Neutrophil (primary cell): Measurements from ENCODE around the gene EYS.

ENCODE experiments used
- H3K27ac ChIP-seq: fragments of 200-600 bp; sonication (generic); 2 replicates; pipeline ENCODE4 v1.5.1; 2016; ENCODE audit warnings: mild to moderate bottlenecking, moderate library complexity
- H3K27me3 ChIP-seq: fragments of 200-600 bp; sonication (generic); 2 replicates; pipeline ENCODE4 v1.6.0; 2016; ENCODE audit warnings: mild to moderate bottlenecking
- H3K36me3 ChIP-seq: fragments of 200-600 bp; sonication (generic); 2 replicates; pipeline ENCODE4 v1.5.1; 2017
- H3K4me1 ChIP-seq, 2 experiments: fragments of 200-600 bp in 1 of 2; sonication (generic) in 1 of 2; 1 replicate in 1 of 2; 2 replicates in 1 of 2; pipeline versions ENCODE4 v1.5.1 to v1.6.1; 2013 to 2016; ENCODE audit warnings: low read depth in 1 of 2, low read length in 1 of 2, mild to moderate bottlenecking in 1 of 2, moderate library complexity in 1 of 2; ENCODE audit not compliant: control insufficient read depth in 1 of 2, insufficient read depth in 1 of 2
- H3K4me3 ChIP-seq, 2 experiments: fragments of 200-600 bp in 1 of 2; sonication (generic) in 1 of 2; 1 replicate in 1 of 2; 2 replicates in 1 of 2; pipeline ENCODE4 v1.5.1; 2013 to 2016; ENCODE audit warnings: low read depth in 1 of 2, low read length in 1 of 2, mild to moderate bottlenecking in 1 of 2, moderate library complexity in 1 of 2
- H3K9me3 ChIP-seq: fragments of 200-600 bp; sonication (generic); 2 replicates; pipeline ENCODE4 v1.5.1; 2016
- CTCF ChIP-seq: fragments of 200-600 bp; sonication (generic); IDR thresholded peaks from 2 replicates; pipeline ENCODE4 v1.5.1; 2016; ENCODE audit warnings: antibody characterized with exemption

EYS gene

GRCh38 chr6:65700561-65700960 lies 6.5 kb downstream of the EYS start:
- H3K27me3 ChIP-seq, result no peaks in the 10 kb centered on the region
- no peak overlapping the region for H3K4me3 ChIP-seq
- H3K9me3 ChIP-seq, result no peaks in the 10 kb centered on the region
- peaks cover 3 to 5% of the 10 kb centered on the region in 2 experiments for H3K4me1 ChIP-seq
- H3K27ac ChIP-seq, result no peak overlapping the region
- no peaks in the 10 kb centered on the region for H3K36me3 ChIP-seq
- TF ChIP-seq CTCF, result no peak

DNA sequence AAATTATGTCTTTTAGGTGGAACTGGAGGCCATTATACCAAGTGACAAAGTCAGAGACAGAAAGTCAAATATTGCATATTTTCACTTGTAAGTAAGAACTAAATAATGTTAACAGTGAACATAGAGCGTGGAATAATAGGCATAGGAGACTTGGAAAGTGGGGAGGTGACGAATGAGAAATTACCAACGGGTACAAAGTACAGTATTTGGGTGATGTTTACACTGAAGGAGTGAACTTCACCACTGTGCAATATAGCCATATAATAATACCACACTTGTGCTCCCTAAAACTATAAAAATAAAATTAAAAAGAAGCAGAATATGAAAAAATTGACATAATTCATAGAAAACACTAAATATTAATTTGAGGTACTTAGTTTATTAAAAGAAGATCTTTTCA lies 14.9 kb downstream of the EYS start:
- no peaks in the 10 kb centered on the region for H3K9me3 ChIP-seq
- H3K4me3 ChIP-seq, result no peak overlapping the region
- H3K27me3 ChIP-seq, result no peaks in the 10 kb centered on the region
- TF ChIP-seq CTCF, result no peak
- no peak overlapping the region for H3K27ac ChIP-seq
- H3K4me1 ChIP-seq, result no peaks in the 10 kb centered on the region
- H3K36me3 ChIP-seq, result no peaks in the 10 kb centered on the region

DNA sequence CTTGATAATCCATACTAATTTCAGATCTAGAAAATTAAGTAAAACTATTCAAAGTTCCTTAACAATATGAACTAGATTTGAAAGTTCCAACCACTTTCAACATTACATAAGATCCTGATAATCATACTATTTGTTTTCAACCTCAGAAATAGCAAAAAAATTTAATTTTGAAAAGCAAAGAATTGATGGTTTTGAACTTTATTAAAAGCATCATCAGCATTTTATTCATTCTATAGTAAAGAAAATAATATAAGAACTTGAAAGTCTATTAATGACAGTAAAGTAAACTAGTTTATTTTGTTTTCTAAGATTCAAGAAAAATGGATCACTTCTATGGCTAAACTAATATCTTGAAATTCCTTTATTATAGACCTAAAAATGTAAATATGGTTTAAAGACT lies 26.8 kb downstream of the EYS start:
- TF ChIP-seq CTCF, result no peak
- H3K27me3 ChIP-seq, result no peaks in the 10 kb centered on the region
- no peaks in the 10 kb centered on the region for H3K9me3 ChIP-seq

GRCh38 chr6:65671922-65672321 lies 35.1 kb downstream of the EYS start:
- no peaks in the 10 kb centered on the region for H3K4me1 ChIP-seq
- H3K27me3 ChIP-seq, result no peaks in the 10 kb centered on the region
- H3K4me3 ChIP-seq, result no peak overlapping the region
- H3K36me3 ChIP-seq, result no peaks in the 10 kb centered on the region
- no peak overlapping the region for H3K27ac ChIP-seq
- no peaks in the 10 kb centered on the region for H3K9me3 ChIP-seq
- no peak for TF ChIP-seq CTCF

More for the DNA sequence above, 26.8 kb downstream of the EYS start:
- H3K4me3 ChIP-seq, result no peak overlapping the region
- no peaks in the 10 kb centered on the region for H3K4me1 ChIP-seq
- no peak overlapping the region for H3K27ac ChIP-seq
- no peaks in the 10 kb centered on the region for H3K36me3 ChIP-seq

DNA sequence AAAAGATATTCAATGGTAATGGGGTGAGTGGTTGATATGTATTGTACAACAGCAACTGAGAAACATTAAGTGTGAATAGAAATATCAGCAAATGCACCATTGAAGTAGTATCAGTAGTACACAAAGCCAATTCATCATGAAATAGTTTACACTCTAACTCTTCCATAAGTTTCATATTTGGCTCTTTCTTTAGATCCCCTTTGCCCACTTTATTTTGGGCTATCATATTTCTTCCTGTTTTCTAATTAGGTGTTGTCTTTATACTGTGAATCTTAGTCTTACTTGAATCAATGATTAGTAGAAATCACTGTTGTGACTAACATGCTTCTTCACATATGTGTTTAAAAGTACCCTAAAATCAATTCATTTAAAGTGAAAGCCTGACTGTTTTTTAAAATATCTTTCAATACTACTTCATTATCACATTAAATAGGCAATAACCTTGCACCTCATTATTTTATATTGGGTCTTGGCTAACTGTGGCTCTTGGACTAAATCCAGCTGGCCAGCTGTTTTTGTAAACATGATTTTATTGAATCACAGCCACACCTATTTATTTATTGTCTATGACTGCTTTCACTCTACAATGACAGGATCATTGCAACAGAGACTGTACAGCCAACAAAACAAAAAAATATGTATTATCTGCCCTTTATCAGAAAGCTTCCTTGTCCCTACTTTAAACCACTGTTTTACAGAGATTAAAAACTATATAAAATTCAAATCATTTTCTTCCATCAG lies 38.9 kb downstream of the EYS start:
- Histone ChIP-seq H3K27me3 (no peaks in the 10 kb centered on the region), H3K4me3 (no peak overlapping the region), H3K36me3 (no peaks in the 10 kb centered on the region), H3K27ac (no peak overlapping the region), H3K4me1 (no peaks in the 10 kb centered on the region), H3K9me3 (no peaks in the 10 kb centered on the region)
- no peak for TF ChIP-seq CTCF
